MCF 10A (cell line): ENCODE measurements around the gene SH3TC1. TPM values are rescaled to one million over a fixed set of nuclear protein-coding genes. Genes with fewer than 3 reads are reported as not detected.

Experiments
- BruUV-seq: library from RNA; stranded (reverse); fragments of 400-500 nt; replicated peaks from 2 replicates; lab custom pipeline; 2021; lab: Mats Ljungman, UMichigan
- CTCF ChIA-PET: fragments of 300-600 bp; sonication (Branson Sonifier 250); formaldehyde crosslinking; extraction: SDS; loops from one replicate; lab custom pipeline; 2021; ENCODE audit warnings: antibody characterized with exemption, inconsistent platforms; lab: Yijun Ruan, JAX
- POLR2A ChIA-PET: fragments of 300-600, 350-650 bp; sonication (Branson Sonifier 250); formaldehyde crosslinking; extraction: SDS; loops from one replicate; lab custom pipeline; 2020; ENCODE audit warnings: antibody characterized with exemption, inconsistent platforms; lab: Yijun Ruan, JAX
- DNase-seq: peaks from one replicate; pipeline ENCODE4 v3.0.0-alpha.2; 2018; ENCODE audit not compliant: unreplicated experiment
- H3K27ac Mint-ChIP-seq: one replicate; pipeline ENCODE4 v1.8.0; 2022; ENCODE audit warnings: mild to moderate bottlenecking, low read depth, mixed read lengths; ENCODE audit not compliant: unreplicated experiment
- H3K27me3 Mint-ChIP-seq: one replicate; pipeline ENCODE4 v1.8.0; 2022; ENCODE audit warnings: mixed read lengths; ENCODE audit not compliant: insufficient read depth, unreplicated experiment
- H3K36me3 Mint-ChIP-seq: one replicate; pipeline ENCODE4 v1.8.0; 2022; ENCODE audit warnings: mild to moderate bottlenecking, moderate library complexity, mixed read lengths; ENCODE audit not compliant: insufficient read depth, unreplicated experiment
- H3K4me1 Mint-ChIP-seq: one replicate; pipeline ENCODE4 v1.8.0; 2022; ENCODE audit warnings: mixed read lengths; ENCODE audit not compliant: insufficient read depth, unreplicated experiment
- H3K4me3 Mint-ChIP-seq: one replicate; pipeline ENCODE4 v1.8.0; 2022; ENCODE audit warnings: mild to moderate bottlenecking, moderate library complexity, mixed read lengths; ENCODE audit not compliant: unreplicated experiment
- H3K9me3 Mint-ChIP-seq: one replicate; pipeline ENCODE4 v1.8.0; 2022; ENCODE audit warnings: mixed read lengths; ENCODE audit not compliant: unreplicated experiment
- intact Hi-C: fragments of 100-400 bp; cut with micrococcal nuclease; formaldehyde crosslinking; loops from 2 replicates; pipeline ENCODE4 v1.14.1; 2022
- total RNA-seq: library from RNA; stranded (reverse); gene quantifications from 2 replicates; pipeline ENCODE4 v1.2.3, GENCODE V29; 2022
- TF ChIP-seq, protein P1 (sequence below): fragments of 200-600 bp; IDR thresholded peaks from one replicate; pipeline ENCODE4 v1.8.0; 2022; ENCODE audit warnings: antibody characterized with exemption, mild to moderate bottlenecking; ENCODE audit not compliant: unreplicated experiment

Gene SH3TC1
- total RNA-seq, 1 experiment from 2014 or later = 28.8 TPM

DNA sequence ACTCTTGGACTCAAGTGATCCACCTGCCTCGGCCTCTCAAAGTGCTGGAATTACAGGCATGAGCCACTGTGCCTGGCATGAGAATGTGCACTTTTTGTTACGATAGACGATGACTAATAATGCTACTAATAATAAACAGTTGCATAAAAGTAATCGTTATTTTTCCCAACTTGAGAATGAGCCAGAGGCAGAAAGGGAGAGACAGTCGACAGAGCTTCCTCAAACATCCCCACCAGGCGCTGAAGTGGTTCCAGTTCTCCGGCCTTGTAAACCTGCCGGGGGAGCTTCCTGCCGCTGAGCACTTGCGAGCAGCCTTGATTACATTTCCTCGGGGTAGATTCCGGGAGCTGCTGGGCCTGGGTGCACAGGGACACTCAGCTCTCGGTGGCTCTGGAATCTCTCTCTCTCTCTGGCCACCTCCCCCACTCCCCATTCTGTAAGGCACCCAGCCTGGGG lies 61.6 kb downstream of the SH3TC1 start:
- H3K27ac Mint-ChIP-seq = no peak overlapping the region
- H3K9me3 Mint-ChIP-seq = no peaks in the 10 kb centered on the region
- POLR2A ChIA-PET = interaction anchor here (0.6 to 1.2 kb wide), 2 partner anchors 72 to 102 kb away, joined by 3 to 4 read pairs; partner anchors contain the start of gene ABLIM2
- H3K4me3 Mint-ChIP-seq = no peak overlapping the region
- DNase-seq = peak; percentile 73
- intact Hi-C loops = no loop called here
- no TSS peak for BruUV-seq
- TF ChIP-seq, protein P1, sequence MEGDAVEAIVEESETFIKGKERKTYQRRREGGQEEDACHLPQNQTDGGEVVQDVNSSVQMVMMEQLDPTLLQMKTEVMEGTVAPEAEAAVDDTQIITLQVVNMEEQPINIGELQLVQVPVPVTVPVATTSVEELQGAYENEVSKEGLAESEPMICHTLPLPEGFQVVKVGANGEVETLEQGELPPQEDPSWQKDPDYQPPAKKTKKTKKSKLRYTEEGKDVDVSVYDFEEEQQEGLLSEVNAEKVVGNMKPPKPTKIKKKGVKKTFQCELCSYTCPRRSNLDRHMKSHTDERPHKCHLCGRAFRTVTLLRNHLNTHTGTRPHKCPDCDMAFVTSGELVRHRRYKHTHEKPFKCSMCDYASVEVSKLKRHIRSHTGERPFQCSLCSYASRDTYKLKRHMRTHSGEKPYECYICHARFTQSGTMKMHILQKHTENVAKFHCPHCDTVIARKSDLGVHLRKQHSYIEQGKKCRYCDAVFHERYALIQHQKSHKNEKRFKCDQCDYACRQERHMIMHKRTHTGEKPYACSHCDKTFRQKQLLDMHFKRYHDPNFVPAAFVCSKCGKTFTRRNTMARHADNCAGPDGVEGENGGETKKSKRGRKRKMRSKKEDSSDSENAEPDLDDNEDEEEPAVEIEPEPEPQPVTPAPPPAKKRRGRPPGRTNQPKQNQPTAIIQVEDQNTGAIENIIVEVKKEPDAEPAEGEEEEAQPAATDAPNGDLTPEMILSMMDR = no peak
- CTCF ChIA-PET = interaction anchor here (0.7 kb wide), 1 partner anchor 1850 kb away, joined by 5 read pairs; no protein-coding TSS in a partner anchor
- no peaks in the 10 kb centered on the region for H3K36me3 Mint-ChIP-seq
- H3K27me3 Mint-ChIP-seq = peaks cover 13% of the 10 kb centered on the region
- peaks cover 5% of the 10 kb centered on the region for H3K4me1 Mint-ChIP-seq

DNA sequence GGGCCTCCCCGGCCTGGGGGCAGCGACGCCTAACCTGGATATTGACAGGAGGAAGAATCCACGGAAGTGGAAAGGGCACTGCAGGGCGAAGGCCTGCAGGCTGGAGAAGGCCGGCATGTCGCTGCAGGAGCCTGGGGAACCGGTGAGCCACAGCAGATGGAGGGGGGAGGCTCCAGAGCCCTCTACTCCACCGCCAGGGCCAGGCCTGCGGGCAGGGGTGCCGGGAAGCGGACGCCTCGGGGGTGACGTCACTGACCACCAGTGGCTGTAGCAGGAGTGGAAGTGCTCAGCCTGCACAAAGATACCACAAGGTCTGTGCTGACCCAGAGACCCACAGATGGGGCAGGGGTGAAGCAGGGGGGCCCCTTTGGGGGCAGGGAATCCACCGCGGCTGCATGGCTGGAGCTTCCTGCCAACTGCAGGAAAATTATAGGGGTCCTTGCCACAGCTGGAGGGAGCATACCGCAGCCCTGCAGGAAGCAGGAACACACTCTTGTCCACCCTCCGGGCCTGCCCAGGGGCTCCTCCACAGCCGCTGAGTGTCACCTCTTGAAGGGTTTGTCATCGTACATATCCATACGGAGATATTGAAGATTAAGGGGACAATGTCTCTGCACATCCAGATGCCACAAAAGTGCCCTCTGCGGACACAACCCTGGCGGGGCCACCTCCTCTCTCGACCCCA lies 62.9 kb downstream of the SH3TC1 start:
- Mint-ChIP-seq H3K9me3 (no peaks in the 10 kb centered on the region), H3K4me1 (no peaks in the 10 kb centered on the region), H3K27ac (no peak overlapping the region), H3K27me3 (peaks cover 13% of the 10 kb centered on the region), H3K36me3 (no peaks in the 10 kb centered on the region), H3K4me3 (no peak overlapping the region)
- BruUV-seq = no TSS peak
- ChIA-PET CTCF (interaction anchor here (0.6 to 0.9 kb wide), 2 partner anchors 83 to 173 kb away, joined by 3 to 8 read pairs; no protein-coding TSS in a partner anchor), POLR2A (interaction anchor here (1.2 kb wide), 1 partner anchor 73 kb away, joined by 4 read pairs; no protein-coding TSS in a partner anchor)
- DNase-seq = no peak
- TF ChIP-seq, protein P1 = no peak
- intact Hi-C loops = no loop called here

DNA sequence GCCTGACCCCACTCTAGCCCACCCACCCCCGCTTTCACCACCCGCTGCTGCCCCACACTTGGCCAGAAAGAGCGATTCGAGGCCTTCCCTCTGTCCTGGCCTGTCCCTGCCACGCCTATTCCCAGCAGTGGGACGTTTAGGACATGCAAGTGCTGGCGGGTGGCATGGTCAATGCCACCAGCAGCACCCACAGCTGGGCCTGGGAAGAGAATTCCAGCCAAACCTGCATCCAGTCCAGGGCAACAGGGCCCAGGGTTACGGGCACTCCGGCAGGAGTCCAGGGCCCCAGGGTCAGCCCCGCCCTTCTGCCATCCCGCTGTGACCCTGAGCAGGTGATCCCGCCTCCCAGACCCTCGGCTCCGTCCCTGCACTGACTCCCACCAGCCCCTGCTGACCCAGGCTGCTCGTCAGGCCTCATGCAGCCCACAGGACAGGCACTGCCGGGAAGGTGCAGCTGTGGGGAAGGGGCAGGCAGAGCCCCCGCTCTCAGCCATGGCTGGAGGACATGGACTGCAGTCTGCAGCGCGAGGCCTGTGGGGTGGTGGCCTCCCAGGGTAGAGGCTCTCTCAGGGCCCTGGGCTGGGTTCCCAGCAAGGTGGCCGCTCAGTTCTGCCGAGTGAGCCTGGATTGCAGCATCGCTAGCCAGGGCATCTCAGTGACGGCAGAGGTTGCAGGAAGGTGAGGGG lies 63.7 kb downstream of the SH3TC1 start:
- Mint-ChIP-seq H3K4me3 (no peak overlapping the region), H3K9me3 (no peaks in the 10 kb centered on the region), H3K4me1 (no peaks in the 10 kb centered on the region), H3K27me3 (peaks cover 13% of the 10 kb centered on the region), H3K27ac (no peak overlapping the region), H3K36me3 (no peaks in the 10 kb centered on the region)
- TF ChIP-seq, protein P1 = no peak
- no TSS peak for BruUV-seq
- intact Hi-C loops = no loop called here
- no peak for DNase-seq
- CTCF ChIA-PET = interaction anchor here (0.6 to 0.9 kb wide), 2 partner anchors 84 to 172 kb away, joined by 3 to 8 read pairs; no protein-coding TSS in a partner anchor
- POLR2A ChIA-PET = no interaction called here

DNA sequence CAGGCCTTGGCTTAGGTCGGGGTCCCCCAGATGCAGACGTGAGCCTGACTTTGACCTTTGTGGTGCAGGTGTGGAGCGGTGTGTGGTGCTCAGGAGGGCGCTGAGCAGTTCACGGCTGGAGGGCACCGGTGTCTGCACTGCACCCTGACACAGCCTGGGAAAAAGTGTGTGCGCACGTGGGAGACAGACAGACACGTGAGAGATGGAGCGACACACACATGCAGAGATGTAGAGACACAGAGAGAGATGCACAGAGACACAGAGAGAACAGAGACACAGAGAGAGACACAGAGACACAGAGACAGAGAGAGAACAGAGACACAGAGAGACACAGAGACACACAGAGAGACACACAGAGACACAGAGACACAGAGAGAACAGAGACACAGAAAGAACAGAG lies 64.3 kb downstream of the SH3TC1 start:
- DNase-seq = no peak
- ChIA-PET CTCF (no interaction called here), POLR2A (no interaction called here)
- TF ChIP-seq, protein P1 = no peak
- no TSS peak for BruUV-seq
- no peaks in the 10 kb centered on the region for H3K9me3 Mint-ChIP-seq
- no peaks in the 10 kb centered on the region for H3K4me1 Mint-ChIP-seq
- no peak overlapping the region for H3K4me3 Mint-ChIP-seq
- no peak overlapping the region for H3K27ac Mint-ChIP-seq
- H3K36me3 Mint-ChIP-seq = no peaks in the 10 kb centered on the region
- intact Hi-C loops = no loop called here
- peaks cover 13% of the 10 kb centered on the region for H3K27me3 Mint-ChIP-seq
